HFFc6 (cell line): ENCODE data around the gene MAST3. TPM values are rescaled to one million over a fixed set of nuclear protein-coding genes. Genes with fewer than 3 reads are reported as not detected.

Experiments
- DNase-seq: peaks from one replicate; pipeline ENCODE4 v3.0.0-alpha.2; 2018
- H3K27ac Mint-ChIP-seq: 2 replicates; pipeline ENCODE4 v1.8.0; 2020; ENCODE audit warnings: mild to moderate bottlenecking, mixed read lengths
- H3K27me3 Mint-ChIP-seq: 2 replicates; pipeline ENCODE4 v1.8.0; 2021; ENCODE audit warnings: mild to moderate bottlenecking, moderate library complexity, mixed read lengths; ENCODE audit not compliant: insufficient read depth
- H3K36me3 Mint-ChIP-seq: 2 replicates; pipeline ENCODE4 v1.8.0; 2021; ENCODE audit warnings: low read depth, mixed read lengths
- H3K4me1 Mint-ChIP-seq: 2 replicates; pipeline ENCODE4 v1.8.0; 2020; ENCODE audit warnings: low read depth, mixed read lengths
- H3K4me3 Mint-ChIP-seq: 2 replicates; pipeline ENCODE4 v1.8.0; 2020; ENCODE audit warnings: mild to moderate bottlenecking, moderate library complexity, mixed read lengths
- H3K9me3 Mint-ChIP-seq: 2 replicates; pipeline ENCODE4 v1.8.0; 2020; ENCODE audit warnings: mild to moderate bottlenecking, mixed read lengths
- CTCF ChIP-seq: fragments of 200-600 bp; sonication (generic); IDR thresholded peaks from 2 replicates; pipeline ENCODE4 v1.5.0; 2021; ENCODE audit warnings: antibody characterized with exemption, mild to moderate bottlenecking
- total RNA-seq, 6 experiments: library from RNA; stranded (reverse); fragmentation: NEBNext Ultra II Directional; extraction: Animal tissue kit (Norgen Biotek cat#: 25700); gene quantifications; 2 replicates in 1 of 6; 3 replicates in 5 of 6; pipeline ENCODE4 v1.2.3, GENCODE V29; 2021

Gene MAST3
- total RNA-seq, 6 experiments from 2014 or later = 12.2 to 17.4 (median 13.2) TPM

DNA sequence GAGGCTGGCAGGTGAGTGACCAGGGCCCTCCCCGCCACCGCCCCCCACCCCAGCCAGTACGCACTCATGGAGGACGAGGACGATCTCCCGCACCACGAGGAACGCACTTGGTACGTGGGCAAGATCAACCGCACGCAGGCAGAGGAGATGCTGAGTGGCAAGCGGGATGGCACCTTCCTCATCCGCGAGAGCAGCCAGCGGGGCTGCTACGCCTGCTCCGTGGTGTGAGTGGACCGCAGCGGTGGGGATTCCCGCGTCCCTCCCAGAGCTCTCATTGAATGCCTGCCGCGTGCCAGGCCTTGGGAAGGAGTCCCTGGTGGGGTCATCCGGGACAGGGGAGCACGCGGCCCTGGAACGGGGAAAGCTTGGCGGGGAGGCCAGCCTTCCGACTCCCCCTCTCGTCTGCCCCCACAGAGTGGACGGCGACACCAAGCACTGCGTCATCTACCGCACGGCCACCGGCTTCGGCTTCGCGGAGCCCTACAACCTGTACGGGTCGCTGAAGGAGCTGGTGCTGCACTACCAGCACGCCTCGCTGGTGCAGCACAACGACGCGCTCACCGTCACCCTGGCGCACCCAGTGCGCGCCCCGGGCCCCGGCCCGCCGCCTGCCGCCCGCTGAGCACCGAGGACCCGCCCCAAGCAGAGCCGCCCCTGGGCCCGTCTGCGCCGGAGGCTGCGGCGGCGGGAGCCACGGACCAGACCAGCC is 71.2 kb downstream of the MAST3 start:
- no peak for TF ChIP-seq CTCF
- no peak for DNase-seq
- no peaks in the 10 kb centered on the region for H3K4me1 Mint-ChIP-seq

GRCh38 chr19:18170714-18171255 is 73.2 kb downstream of the MAST3 start:
- no peak for TF ChIP-seq CTCF
- no peaks in the 10 kb centered on the region for H3K9me3 Mint-ChIP-seq
- peaks cover 2% of the 10 kb centered on the region; the same call in 1 of the 2 replicates for H3K27me3 Mint-ChIP-seq
- H3K36me3 Mint-ChIP-seq = peaks cover 14% of the 10 kb centered on the region
- peaks cover 5% of the 10 kb centered on the region; the same call in 1 of the 2 replicates for H3K4me1 Mint-ChIP-seq
- no peak overlapping the region for H3K27ac Mint-ChIP-seq
- no peak overlapping the region for H3K4me3 Mint-ChIP-seq
- DNase-seq = no peak

More for the DNA sequence above, 71.2 kb downstream of the MAST3 start:
- H3K27ac Mint-ChIP-seq = no peak overlapping the region
- peaks cover 15% of the 10 kb centered on the region for H3K36me3 Mint-ChIP-seq
- H3K4me3 Mint-ChIP-seq = no peak overlapping the region
- no peaks in the 10 kb centered on the region for H3K9me3 Mint-ChIP-seq
- peaks cover 2% of the 10 kb centered on the region; the same call in 1 of the 2 replicates for H3K27me3 Mint-ChIP-seq

- H3K27me3 Mint-ChIP-seq = peaks cover 4% of the 10 kb centered on the region; the same call in 1 of the 2 replicates
These were observed 74.2 kb downstream of the MAST3 start for GRCh38 chr19:18171605-18172327.

DNA sequence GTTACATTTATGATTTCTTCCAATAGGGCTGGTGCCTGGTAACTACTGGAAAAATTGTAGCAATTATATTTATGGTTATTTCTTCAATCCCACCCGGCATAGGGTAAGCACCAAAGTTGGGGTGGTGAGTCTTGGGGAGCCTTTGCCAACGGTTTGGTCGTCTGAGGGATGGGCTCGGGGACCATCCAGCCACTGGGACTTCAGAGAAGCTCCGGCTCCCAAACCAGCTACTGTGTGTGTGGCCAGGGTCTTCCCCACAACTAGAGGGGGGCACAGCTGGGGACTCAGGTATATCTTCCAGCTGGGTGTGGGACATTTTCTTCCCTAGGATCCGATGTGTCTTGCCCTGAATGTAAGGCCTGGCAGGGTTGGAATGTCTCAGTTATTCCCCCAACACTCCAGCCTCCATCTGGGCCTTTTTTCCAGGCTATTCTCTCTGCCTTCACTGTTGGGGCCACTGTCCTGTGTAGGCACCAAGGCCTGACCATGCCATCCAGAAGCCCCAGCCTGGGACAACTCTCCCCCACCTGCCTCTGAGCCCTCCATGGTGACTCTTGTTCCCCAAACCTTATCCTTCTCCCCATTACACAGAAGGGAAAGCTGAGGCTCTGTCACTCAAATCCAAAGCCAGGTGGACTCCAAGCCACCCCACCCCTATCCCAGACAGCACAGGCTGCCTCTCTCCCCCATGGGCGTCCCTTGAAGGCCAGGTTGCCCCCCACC is 74.9 kb downstream of the MAST3 start:
- peak overlapping the region; percentile 9; the same call in 1 of the 2 replicates for H3K27ac Mint-ChIP-seq
- no peak for TF ChIP-seq CTCF
- peaks cover 11% of the 10 kb centered on the region for H3K4me1 Mint-ChIP-seq
- H3K27me3 Mint-ChIP-seq = peaks cover 4% of the 10 kb centered on the region
- peak overlapping the region; percentile 39; the same call in 1 of the 2 replicates for H3K4me3 Mint-ChIP-seq
- DNase-seq = no peak
- no peaks in the 10 kb centered on the region for H3K9me3 Mint-ChIP-seq
- peaks cover 10% of the 10 kb centered on the region for H3K36me3 Mint-ChIP-seq

More at GRCh38 chr19:18171605-18172327, 74.2 kb downstream of the MAST3 start:
- Mint-ChIP-seq H3K4me3 (no peak overlapping the region), H3K27ac (no peak overlapping the region), H3K36me3 (peaks cover 10% of the 10 kb centered on the region), H3K9me3 (no peaks in the 10 kb centered on the region), H3K4me1 (peaks cover 11% of the 10 kb centered on the region)
- no peak for DNase-seq
- TF ChIP-seq CTCF = no peak

- no peak for TF ChIP-seq CTCF
- Mint-ChIP-seq H3K9me3 (no peaks in the 10 kb centered on the region), H3K27ac (no peak overlapping the region), H3K4me3 (peak overlapping the region; percentile 89), H3K36me3 (peaks cover 8% of the 10 kb centered on the region), H3K4me1 (peaks cover 11% of the 10 kb centered on the region), H3K27me3 (peaks cover 6% of the 10 kb centered on the region)
- DNase-seq = no peak
These were observed 75.5 kb downstream of the MAST3 start for GRCh38 chr19:18173054-18173571.
